Right lung (tissue), 10 donors: ENCODE results near the gene NUP107. TPM values are rescaled to one million over a fixed set of nuclear protein-coding genes. Genes with fewer than 3 reads are reported as not detected.
"Not testable (repeated sequence)": the region's sequence is repeated elsewhere in the genome, so short reads cannot be mapped to it uniquely, and the experiment has no call there.

Experiments used
- DNase-seq, 2 donors: peaks; one replicate each; pipeline ENCODE4 v3.0.0-alpha.2; 2013
- long read RNA-seq, 8 donors: transcript quantifications; one replicate each; lab custom pipeline, GENCODE V29; 2026
- polyA plus RNA-seq, 5 donors: library from polyadenylated mRNA; unstranded; fragments of 120-200 nt; gene quantifications; one replicate each; pipeline versions ENCODE4 v1.2.1 to v1.2.3, GENCODE V29; 2013; ENCODE audit warnings: inconsistent platforms in 1 of 5, low replicate concordance in 1 of 5; ENCODE audit not compliant: insufficient read length in 5 of 5, insufficient read depth in 1 of 5

Gene NUP107
- 10 to 100 TPM; 53.9 to 95.6 (median 75.2) TPM for polyA plus RNA-seq
- long read RNA-seq, donor 1, full-length matches to known transcripts, result 7 of 7 reads
- long read RNA-seq, donor 1, partial matches to known transcripts, result 0 of 7 reads
- long read RNA-seq, donor 1, other reads (novel, unspliced or antisense), result 0 of 7 reads
- long read RNA-seq, donor 2, partial matches to known transcripts, result 6 of 6 reads
- long read RNA-seq, donor 2, other reads (novel, unspliced or antisense), result 0 of 6 reads
- long read RNA-seq, donor 3, full-length matches to known transcripts, result 3 of 14 reads
- long read RNA-seq, donor 3, partial matches to known transcripts, result 11 of 14 reads
- long read RNA-seq, donor 3, other reads (novel, unspliced or antisense), result 0 of 14 reads
- long read RNA-seq, donor 4, full-length matches to known transcripts, result 2 of 7 reads
- long read RNA-seq, donor 4, partial matches to known transcripts, result 5 of 7 reads
- long read RNA-seq, donor 4, other reads (novel, unspliced or antisense), result 0 of 7 reads
- long read RNA-seq, donor 5, full-length matches to known transcripts, result 7 of 17 reads
- long read RNA-seq, donor 5, partial matches to known transcripts, result 10 of 17 reads
- long read RNA-seq, donor 5, other reads (novel, unspliced or antisense), result 0 of 17 reads
- long read RNA-seq, donor 6, full-length matches to known transcripts, result 13 of 30 reads
- long read RNA-seq, donor 6, partial matches to known transcripts, result 17 of 30 reads
- long read RNA-seq, donor 6, other reads (novel, unspliced or antisense), result 0 of 30 reads
- long read RNA-seq, donor 7, full-length matches to known transcripts, result 5 of 52 reads
- long read RNA-seq, donor 7, partial matches to known transcripts, result 47 of 52 reads
- long read RNA-seq, donor 7, other reads (novel, unspliced or antisense), result 0 of 52 reads
- long read RNA-seq, donor 8, full-length matches to known transcripts, result 1 of 1 reads
- long read RNA-seq, donor 8, partial matches to known transcripts, result 0 of 1 reads
- long read RNA-seq, donor 8, other reads (novel, unspliced or antisense), result 0 of 1 reads

GRCh38 chr12:68686595-68687521 is at the start of gene NUP107:
Gene NUP107 (plus strand): TSS chr12:68686978. CDS start chr12:68687066, 88 bp downstream.
- peak; percentile 95 to 96 for DNase-seq

GRCh38 chr12:68637439-68637838 is 49.3 kb upstream of the NUP107 start:
- not testable (repeated sequence) for DNase-seq

- no peak for DNase-seq
Observed at GRCh38 chr12:68638171-68638570, 48.6 kb upstream of the NUP107 start.

- no peak for DNase-seq
Observed at GRCh38 chr12:68638721-68639395, 47.9 kb upstream of the NUP107 start.

- DNase-seq, result no peak
Observed at GRCh38 chr12:68639396-68639767, 47.4 kb upstream of the NUP107 start.

DNA sequence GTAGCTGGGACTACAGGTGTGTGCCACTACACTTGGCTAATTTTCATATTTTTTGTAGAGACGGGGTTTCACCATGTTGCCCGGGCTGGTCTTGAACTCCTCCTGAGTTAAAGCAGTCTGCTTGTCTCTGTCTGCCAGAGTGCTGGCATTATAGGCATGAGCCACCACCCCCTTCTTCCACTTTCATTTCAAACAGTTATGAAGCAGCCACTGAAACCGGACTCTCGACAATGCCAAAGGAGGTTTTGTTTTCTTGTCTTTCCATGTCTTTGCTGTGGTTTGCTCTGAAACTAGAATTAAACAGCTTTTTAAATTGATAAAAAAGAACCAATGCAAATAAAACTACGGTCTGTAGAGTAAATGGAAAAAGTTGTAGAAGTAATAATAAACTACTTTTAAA is 45.6 kb upstream of the NUP107 start:
- no peak for DNase-seq

DNA sequence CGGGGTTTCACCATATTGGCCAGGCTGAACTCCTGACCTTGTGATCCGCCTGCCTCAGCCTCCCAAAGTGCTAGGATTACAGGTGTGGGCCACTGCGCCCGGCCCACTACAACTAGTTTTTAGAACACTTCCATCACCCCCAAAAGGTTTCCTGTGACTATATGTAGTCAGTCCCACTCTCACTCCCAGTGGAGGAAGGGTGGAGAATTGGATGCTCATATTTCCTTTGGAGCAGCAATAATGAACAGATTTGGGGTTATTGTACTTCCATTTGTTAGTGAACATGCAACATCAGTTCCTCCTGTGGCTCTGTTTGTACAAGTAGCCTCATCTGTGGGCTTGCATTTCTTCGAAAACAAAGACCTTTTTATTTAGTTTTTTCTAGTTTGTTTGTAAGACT is 40.3 kb upstream of the NUP107 start:
- no peak for DNase-seq

- DNase-seq, result no peak
Observed at GRCh38 chr12:68647507-68647906, 39.3 kb upstream of the NUP107 start.

- no peak for DNase-seq
Observed at GRCh38 chr12:68648179-68648578, 38.6 kb upstream of the NUP107 start.

DNA sequence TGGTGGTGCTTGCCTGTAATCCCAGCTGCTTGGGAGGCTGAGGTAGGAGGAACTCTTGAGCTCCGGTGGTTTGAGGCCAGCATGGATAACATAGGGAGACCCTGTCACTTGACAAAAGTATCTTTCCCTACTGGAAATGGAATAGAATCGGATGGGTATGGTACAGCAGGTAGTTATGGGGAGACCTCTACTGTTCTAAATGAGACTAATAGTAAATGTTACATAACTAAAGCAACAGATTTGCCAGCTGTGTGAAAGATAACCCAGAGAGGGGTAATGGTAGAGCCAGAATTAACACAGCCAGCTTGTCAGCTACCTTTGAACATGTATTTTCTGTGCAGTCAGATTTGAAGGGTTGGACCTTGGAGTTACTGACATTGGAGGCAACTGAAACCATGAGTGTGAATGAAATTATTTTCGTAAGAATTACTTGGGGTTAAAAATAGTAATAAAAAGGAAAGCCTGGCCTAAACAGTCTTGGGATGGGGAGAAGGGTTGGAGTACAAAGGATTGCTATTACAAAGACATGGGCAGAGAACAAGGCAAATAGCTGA is 21.7 kb upstream of the NUP107 start:
- no peak for DNase-seq

GRCh38 chr12:68667291-68667690 is 19.5 kb upstream of the NUP107 start:
- DNase-seq, result no peak

DNA sequence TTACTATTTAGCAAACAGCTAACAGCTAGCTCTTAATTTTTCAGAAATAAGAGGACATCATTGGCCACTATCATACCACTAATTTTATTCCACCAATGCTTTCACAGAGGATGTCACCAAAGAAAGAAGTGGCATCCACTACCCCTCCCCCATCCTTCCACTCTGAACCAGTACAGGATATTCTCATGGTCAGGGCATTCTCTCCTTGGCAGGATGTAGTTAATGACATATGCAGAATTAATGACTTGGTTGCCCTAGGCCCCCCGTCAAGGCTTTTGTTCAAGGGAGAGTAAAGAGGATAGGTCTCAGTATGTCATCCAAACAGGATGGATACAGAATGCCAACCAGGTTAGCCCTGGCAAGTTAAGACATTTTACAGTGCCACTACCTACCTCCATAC is 18.9 kb upstream of the NUP107 start:
- no peak for DNase-seq

DNA sequence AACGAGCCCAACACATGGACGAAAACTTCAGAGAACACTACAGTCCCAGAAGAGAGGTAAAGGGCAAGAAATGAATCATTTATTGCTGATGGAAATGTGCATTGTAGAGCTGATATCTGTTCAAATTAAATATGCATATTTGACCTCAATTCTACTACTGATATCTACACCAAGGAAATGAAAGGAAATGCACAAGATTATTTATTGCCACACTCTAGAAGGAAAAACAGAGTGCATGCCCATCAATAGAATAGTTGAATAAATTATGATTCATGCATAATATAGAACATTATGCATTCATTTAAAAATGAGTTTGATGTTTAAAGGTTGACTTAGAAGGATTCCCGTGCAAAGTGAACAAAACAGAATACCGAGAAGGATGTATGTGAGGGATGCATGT is 15.6 kb upstream of the NUP107 start:
- no peak for DNase-seq

- DNase-seq, result no peak
Observed at GRCh38 chr12:68673788-68674187, 13.0 kb upstream of the NUP107 start.

DNA sequence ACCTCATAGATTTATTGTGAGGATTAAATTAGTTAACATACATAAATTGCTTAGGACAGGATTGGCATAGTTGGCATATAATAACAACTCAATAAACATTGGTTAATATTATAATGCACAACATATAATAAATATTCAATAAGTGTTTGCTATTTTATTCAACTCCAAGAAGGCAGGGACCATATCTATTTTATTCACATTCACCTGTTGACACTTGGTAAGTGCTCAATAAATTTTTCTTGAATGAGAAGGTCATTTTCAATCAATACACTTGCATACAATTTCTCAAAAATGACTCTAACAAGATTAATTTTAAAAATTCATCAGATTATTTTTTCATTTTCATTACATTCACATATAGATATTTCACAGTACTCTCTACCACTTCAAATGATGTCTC is 12.4 kb upstream of the NUP107 start:
- DNase-seq, result no peak

GRCh38 chr12:68675101-68675842 is 11.5 kb upstream of the NUP107 start:
- DNase-seq, result no peak

DNA sequence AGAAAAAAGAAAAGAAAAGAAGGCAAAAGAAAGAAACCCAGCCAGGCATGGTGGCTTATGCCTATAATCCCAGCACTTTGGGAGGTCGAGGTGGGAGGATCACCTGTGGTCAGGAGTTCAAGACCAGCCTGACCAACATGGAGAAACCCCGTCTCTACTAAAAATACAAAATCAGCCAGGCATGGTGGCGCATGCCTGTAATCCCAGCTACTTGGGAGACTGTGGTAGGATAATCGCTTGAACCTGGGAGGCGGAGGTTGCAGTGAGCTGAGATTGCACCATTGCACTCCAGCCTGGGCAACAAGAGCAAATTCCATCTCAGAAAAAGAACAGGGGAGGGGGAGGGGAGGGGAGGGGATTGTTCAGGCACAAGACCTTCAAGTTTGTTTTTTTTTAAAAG is 9.9 kb upstream of the NUP107 start:
- DNase-seq, result not testable (repeated sequence)

GRCh38 chr12:68686262-68686594 is 550 bp upstream of the NUP107 start:
- DNase-seq, result no peak

GRCh38 chr12:68695454-68695853 is 8.7 kb downstream of the NUP107 start:
- DNase-seq, result no peak

DNA sequence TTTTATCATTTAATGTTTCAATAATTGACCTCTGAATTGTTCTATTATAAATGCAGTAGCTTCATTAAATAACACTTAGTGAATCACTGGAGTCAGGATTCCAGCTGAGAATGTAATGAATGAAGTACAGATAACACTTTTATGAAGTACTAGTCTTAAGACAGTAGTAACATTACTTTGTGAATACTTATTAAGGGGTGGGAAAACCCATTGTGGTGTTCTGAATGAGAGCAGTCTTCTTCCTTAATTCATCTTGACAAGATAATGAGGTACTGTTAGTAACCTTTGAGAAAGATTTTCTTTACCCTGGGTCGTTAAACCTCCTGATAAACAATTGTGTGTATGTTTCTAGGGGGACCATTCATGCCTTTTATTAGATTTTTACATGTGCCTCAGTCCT is 12.7 kb downstream of the NUP107 start:
- DNase-seq, result no peak
